Measurements from ENCODE around the gene WWTR1. TPM values are rescaled to one million over a fixed set of nuclear protein-coding genes. Genes with fewer than 3 reads are reported as not detected.

WWTR1 gene
- total RNA-seq, 2 experiments from 2014 or later, result 0.31 to 0.53 TPM

GRCh38 chr3:149615731-149616221 lies 42.0 kb downstream of the WWTR1 start:
- Mint-ChIP-seq H3K36me3 (ENCODE audit: low read depth) (no peaks in the 10 kb centered on the region), H3K9me3 (ENCODE audit: insufficient read depth) (no peaks in the 10 kb centered on the region), H3K27me3 (ENCODE audit: low read depth) (peaks cover 22% of the 10 kb centered on the region), H3K4me1 (ENCODE audit: low read depth) (peaks cover 2% of the 10 kb centered on the region), H3K4me3 (no peak overlapping the region), H3K27ac (no peak overlapping the region)
- ATAC-seq (no peak), DNase-seq (no peak)
- POLR2A ChIA-PET, result no interaction called here
- CTCF ChIA-PET, result no interaction called here

- CTCF ChIA-PET, result no interaction called here
- DNase-seq, result no peak
- POLR2A ChIA-PET, result no interaction called here
- no peak for ATAC-seq
- no peak overlapping the region for H3K4me3 Mint-ChIP-seq
- H3K27me3 Mint-ChIP-seq (ENCODE audit: low read depth), result peaks cover 13% of the 10 kb centered on the region
- no peaks in the 10 kb centered on the region for H3K9me3 Mint-ChIP-seq (ENCODE audit: insufficient read depth)
- no peak overlapping the region for H3K27ac Mint-ChIP-seq
- H3K36me3 Mint-ChIP-seq (ENCODE audit: low read depth), result no peaks in the 10 kb centered on the region
- no peaks in the 10 kb centered on the region for H3K4me1 Mint-ChIP-seq (ENCODE audit: low read depth)
Observed at GRCh38 chr3:149613988-149614387, 43.8 kb downstream of the WWTR1 start.

- Mint-ChIP-seq H3K4me3 (no peak overlapping the region), H3K9me3 (ENCODE audit: insufficient read depth) (no peaks in the 10 kb centered on the region), H3K36me3 (ENCODE audit: low read depth) (no peaks in the 10 kb centered on the region), H3K27me3 (ENCODE audit: low read depth) (peaks cover 10% of the 10 kb centered on the region), H3K27ac (no peak overlapping the region), H3K4me1 (ENCODE audit: low read depth) (no peaks in the 10 kb centered on the region)
- ChIA-PET POLR2A (no interaction called here), CTCF (no interaction called here)
- no peak for DNase-seq
- no peak for ATAC-seq
Observed at GRCh38 chr3:149612456-149612855, 45.4 kb downstream of the WWTR1 start.

- H3K27ac Mint-ChIP-seq, result no peak overlapping the region
- CTCF ChIA-PET, result no interaction called here
- ATAC-seq, result no peak
Observed at GRCh38 chr3:149611149-149611548, 46.7 kb downstream of the WWTR1 start.

GRCh38 chr3:149610351-149611105 lies 47.3 kb downstream of the WWTR1 start:
- Mint-ChIP-seq H3K36me3 (ENCODE audit: low read depth) (no peaks in the 10 kb centered on the region), H3K4me1 (ENCODE audit: low read depth) (no peaks in the 10 kb centered on the region), H3K4me3 (no peak overlapping the region), H3K27ac (no peak overlapping the region), H3K27me3 (ENCODE audit: low read depth) (peaks cover 10% of the 10 kb centered on the region), H3K9me3 (ENCODE audit: insufficient read depth) (no peaks in the 10 kb centered on the region)
- DNase-seq (no peak), ATAC-seq (no peak)
- CTCF ChIA-PET, result interaction anchor here (1.2 kb wide), 1 partner anchor 10 kb away, joined by 5 read pairs; no protein-coding TSS in a partner anchor
- POLR2A ChIA-PET, result no interaction called here

More at GRCh38 chr3:149611149-149611548, 46.7 kb downstream of the WWTR1 start:
- H3K27me3 Mint-ChIP-seq (ENCODE audit: low read depth), result peaks cover 10% of the 10 kb centered on the region
- no peaks in the 10 kb centered on the region for H3K9me3 Mint-ChIP-seq (ENCODE audit: insufficient read depth)
- no peaks in the 10 kb centered on the region for H3K36me3 Mint-ChIP-seq (ENCODE audit: low read depth)
- DNase-seq, result no peak
- no peaks in the 10 kb centered on the region for H3K4me1 Mint-ChIP-seq (ENCODE audit: low read depth)
- POLR2A ChIA-PET, result no interaction called here
- H3K4me3 Mint-ChIP-seq, result no peak overlapping the region

- DNase-seq, result no peak
- ATAC-seq, result no peak
- Mint-ChIP-seq H3K27ac (no peak overlapping the region), H3K36me3 (ENCODE audit: low read depth) (no peaks in the 10 kb centered on the region), H3K27me3 (ENCODE audit: low read depth) (peaks cover 10% of the 10 kb centered on the region), H3K9me3 (ENCODE audit: insufficient read depth) (no peaks in the 10 kb centered on the region), H3K4me1 (ENCODE audit: low read depth) (no peaks in the 10 kb centered on the region), H3K4me3 (no peak overlapping the region)
- ChIA-PET CTCF (interaction anchor here (1.2 kb wide), 1 partner anchor 11 kb away, joined by 5 read pairs; no protein-coding TSS in a partner anchor), POLR2A (no interaction called here)
Observed at GRCh38 chr3:149609595-149609994, 48.2 kb downstream of the WWTR1 start.

- H3K4me3 Mint-ChIP-seq, result no peak overlapping the region
- no peak overlapping the region for H3K27ac Mint-ChIP-seq
- no peaks in the 10 kb centered on the region for H3K9me3 Mint-ChIP-seq (ENCODE audit: insufficient read depth)
- ATAC-seq (no peak), DNase-seq (no peak)
- no peaks in the 10 kb centered on the region for H3K36me3 Mint-ChIP-seq (ENCODE audit: low read depth)
- ChIA-PET CTCF (interaction anchor here (1.2 kb wide), 1 partner anchor 12 kb away, joined by 5 read pairs; no protein-coding TSS in a partner anchor), POLR2A (no interaction called here)
- H3K27me3 Mint-ChIP-seq (ENCODE audit: low read depth), result peaks cover 10% of the 10 kb centered on the region
- H3K4me1 Mint-ChIP-seq (ENCODE audit: low read depth), result no peaks in the 10 kb centered on the region
Observed at GRCh38 chr3:149608987-149609386, 48.8 kb downstream of the WWTR1 start.

GRCh38 chr3:149605902-149606301 lies 51.9 kb downstream of the WWTR1 start:
- peaks cover 2% of the 10 kb centered on the region for H3K27me3 Mint-ChIP-seq (ENCODE audit: low read depth)
- ATAC-seq (no peak), DNase-seq (no peak)
- no peaks in the 10 kb centered on the region for H3K9me3 Mint-ChIP-seq (ENCODE audit: insufficient read depth)
- H3K27ac Mint-ChIP-seq, result no peak overlapping the region
- CTCF ChIA-PET, result interaction anchor here (1.4 kb wide), 1 partner anchor 37 kb away, joined by 4 read pairs; no protein-coding TSS in a partner anchor
- H3K36me3 Mint-ChIP-seq (ENCODE audit: low read depth), result no peaks in the 10 kb centered on the region
- H3K4me1 Mint-ChIP-seq (ENCODE audit: low read depth), result no peaks in the 10 kb centered on the region
- POLR2A ChIA-PET, result no interaction called here
- H3K4me3 Mint-ChIP-seq, result no peak overlapping the region

GRCh38 chr3:149604125-149604875 lies 53.5 kb downstream of the WWTR1 start:
- DNase-seq, result no peak
- Mint-ChIP-seq H3K4me3 (no peak overlapping the region), H3K27ac (no peak overlapping the region), H3K27me3 (ENCODE audit: low read depth) (no peaks in the 10 kb centered on the region), H3K9me3 (ENCODE audit: insufficient read depth) (no peaks in the 10 kb centered on the region), H3K36me3 (ENCODE audit: low read depth) (no peaks in the 10 kb centered on the region), H3K4me1 (ENCODE audit: low read depth) (no peaks in the 10 kb centered on the region)
- no peak for ATAC-seq
- CTCF ChIA-PET, result interaction anchor here (1.4 kb wide), 1 partner anchor 36 kb away, joined by 4 read pairs; no protein-coding TSS in a partner anchor
- POLR2A ChIA-PET, result no interaction called here

- Mint-ChIP-seq H3K27ac (no peak overlapping the region), H3K27me3 (ENCODE audit: low read depth) (no peaks in the 10 kb centered on the region), H3K4me3 (no peak overlapping the region), H3K9me3 (ENCODE audit: insufficient read depth) (no peaks in the 10 kb centered on the region), H3K36me3 (ENCODE audit: low read depth) (no peaks in the 10 kb centered on the region), H3K4me1 (ENCODE audit: low read depth) (no peaks in the 10 kb centered on the region)
- CTCF ChIA-PET, result no interaction called here
- POLR2A ChIA-PET, result no interaction called here
- DNase-seq, result no peak
- ATAC-seq, result no peak
Observed at GRCh38 chr3:149603126-149604074, 54.4 kb downstream of the WWTR1 start.

GRCh38 chr3:149600634-149601033 lies 57.2 kb downstream of the WWTR1 start:
- CTCF ChIA-PET, result no interaction called here
- no peaks in the 10 kb centered on the region for H3K4me1 Mint-ChIP-seq (ENCODE audit: low read depth)

More at GRCh38 chr3:149600634-149601033, 57.2 kb downstream of the WWTR1 start:
- Mint-ChIP-seq H3K4me3 (no peak overlapping the region), H3K27ac (no peak overlapping the region), H3K27me3 (ENCODE audit: low read depth) (no peaks in the 10 kb centered on the region), H3K9me3 (ENCODE audit: insufficient read depth) (no peaks in the 10 kb centered on the region), H3K36me3 (ENCODE audit: low read depth) (no peaks in the 10 kb centered on the region)
- DNase-seq (no peak), ATAC-seq (no peak)
- POLR2A ChIA-PET, result no interaction called here
